Suppressor macrophage treated with lipopolysaccharide for 1 hour (primary cell): ENCODE measurements around the gene MCM7.

Experiments
- DNase-seq, 3 donors: peaks; one replicate each; pipeline ENCODE4 v3.0.0-alpha.2; 2020 to 2022

MCM7 gene

DNA sequence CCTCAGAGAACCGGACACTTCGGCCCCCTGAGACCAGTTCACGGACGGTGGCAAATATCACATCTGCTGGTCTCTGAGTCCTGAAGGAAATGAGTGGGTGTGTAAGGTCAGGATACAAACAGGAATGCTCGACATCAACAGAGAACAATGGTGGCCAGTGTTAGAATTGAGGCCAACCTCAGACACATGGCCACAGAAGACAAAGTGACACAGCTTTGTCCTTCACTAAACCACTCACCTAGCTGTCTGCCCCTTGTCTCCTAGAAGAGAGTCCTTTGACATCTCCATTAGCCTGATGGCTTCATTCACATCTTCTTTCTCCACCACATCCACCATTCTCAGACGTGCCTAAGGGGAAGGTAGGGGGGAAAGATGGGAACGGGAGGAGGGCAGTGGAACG, 8.1 kb downstream of the MCM7 start:
- no peak for DNase-seq

DNA sequence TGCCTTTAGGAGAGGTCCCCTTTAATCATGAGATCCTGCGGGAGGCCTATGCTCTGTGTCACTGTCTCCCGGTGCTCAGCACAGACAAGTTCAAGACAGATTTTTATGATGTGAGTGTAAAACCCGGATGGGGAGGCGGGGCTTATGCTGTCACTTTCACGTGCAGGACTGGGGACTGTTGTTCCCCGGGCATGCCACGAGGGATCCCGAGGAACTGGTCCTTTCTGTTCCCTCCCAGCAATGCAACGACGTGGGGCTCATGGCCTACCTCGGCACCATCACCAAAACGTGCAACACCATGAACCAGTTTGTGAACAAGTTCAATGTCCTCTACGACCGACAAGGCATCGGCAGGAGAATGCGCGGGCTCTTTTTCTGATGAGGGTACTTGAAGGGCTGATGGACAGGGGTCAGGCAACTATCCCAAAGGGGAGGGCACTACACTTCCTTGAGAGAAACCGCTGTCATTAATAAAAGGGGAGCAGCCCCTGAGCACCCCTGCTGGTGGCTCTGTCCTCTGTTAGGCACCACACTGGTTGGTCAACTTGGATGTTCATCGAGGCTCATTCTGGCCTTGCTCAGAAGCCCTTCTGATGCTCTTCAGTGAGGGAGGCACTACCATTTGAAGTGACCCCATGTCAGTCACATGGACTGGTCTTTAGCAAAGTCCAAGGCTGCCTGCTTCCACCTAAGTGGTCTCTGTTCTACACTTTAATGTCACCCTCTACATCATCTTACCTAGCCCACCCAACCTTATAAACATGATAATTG, 9.6 kb downstream of the MCM7 start:
- no peak for DNase-seq

DNA sequence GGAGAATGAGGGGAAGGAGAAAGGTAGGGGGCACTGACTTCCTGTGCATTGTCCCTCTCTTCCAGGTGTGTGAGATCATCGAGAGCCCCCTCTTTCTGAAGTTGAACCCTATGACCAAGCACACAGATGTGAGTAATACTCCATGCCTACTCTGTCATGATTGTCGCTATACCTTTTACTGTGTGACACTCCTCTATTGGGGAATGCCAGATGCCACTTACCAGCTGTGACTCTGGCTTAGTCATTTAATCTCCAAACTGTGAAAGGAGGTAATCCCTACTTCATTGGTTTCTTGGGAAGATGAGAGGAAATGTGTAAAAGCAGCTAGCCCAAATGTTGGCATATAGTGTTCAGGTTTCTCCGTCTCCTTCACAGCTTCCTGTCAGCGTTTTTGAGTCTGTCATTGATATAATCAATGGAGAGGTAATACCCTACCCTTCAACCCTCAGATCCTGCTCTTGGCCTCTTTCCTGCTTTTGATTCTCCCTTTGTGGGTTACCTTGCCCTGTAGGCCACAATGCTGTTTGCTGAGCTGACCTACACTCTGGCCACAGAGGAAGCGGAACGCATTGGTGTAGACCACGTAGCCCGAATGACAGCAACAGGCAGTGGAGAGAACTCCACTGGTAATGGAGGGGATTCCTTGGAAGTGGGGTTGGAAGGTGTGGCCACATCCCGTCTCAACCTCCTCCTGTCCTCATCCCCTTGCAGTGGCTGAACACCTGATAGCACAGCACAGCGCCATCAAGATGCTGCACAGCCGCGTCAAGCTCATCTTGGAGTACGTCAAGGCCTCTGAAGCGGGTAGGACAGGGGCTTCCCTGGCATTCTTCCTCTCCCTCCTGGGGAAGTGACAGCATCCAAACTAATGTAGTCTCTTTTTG, 10.4 kb downstream of the MCM7 start:
- no peak for DNase-seq

DNA sequence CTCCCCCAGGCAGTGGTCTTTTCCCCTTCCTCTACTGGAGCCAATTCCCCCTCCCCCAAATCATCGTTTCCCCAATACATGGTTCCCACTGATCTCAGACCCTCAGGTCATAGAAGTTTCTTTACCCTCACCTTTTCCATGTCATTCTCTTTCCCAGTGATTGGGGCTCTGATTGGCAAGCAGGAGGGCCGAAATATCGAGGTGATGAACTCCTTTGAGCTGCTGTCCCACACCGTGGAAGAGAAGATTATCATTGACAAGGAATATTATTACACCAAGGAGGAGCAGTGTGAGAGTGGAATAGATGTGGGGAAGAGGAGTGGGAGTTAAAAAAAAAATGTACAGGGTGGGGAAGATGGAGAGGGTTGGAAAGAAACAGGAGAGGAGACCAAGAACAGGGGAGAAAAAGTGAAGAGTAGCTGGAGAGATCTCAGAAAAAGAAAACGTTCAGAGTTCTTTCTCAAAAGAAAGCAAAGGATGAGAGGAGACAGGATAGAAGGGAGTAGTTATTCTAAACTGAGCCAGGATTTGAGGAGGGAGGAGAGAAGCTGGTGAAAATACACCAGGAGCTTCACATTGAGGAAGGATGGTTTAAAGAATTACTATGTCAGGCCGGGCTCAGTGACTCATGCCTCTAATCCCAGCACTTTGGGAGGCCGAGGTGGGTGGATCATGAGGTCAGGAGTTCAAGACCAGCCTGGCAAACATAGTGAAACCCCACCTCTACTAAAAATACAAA, 11.6 kb downstream of the MCM7 start:
- peak; percentile 14 to 27 (median 19) for DNase-seq

DNA sequence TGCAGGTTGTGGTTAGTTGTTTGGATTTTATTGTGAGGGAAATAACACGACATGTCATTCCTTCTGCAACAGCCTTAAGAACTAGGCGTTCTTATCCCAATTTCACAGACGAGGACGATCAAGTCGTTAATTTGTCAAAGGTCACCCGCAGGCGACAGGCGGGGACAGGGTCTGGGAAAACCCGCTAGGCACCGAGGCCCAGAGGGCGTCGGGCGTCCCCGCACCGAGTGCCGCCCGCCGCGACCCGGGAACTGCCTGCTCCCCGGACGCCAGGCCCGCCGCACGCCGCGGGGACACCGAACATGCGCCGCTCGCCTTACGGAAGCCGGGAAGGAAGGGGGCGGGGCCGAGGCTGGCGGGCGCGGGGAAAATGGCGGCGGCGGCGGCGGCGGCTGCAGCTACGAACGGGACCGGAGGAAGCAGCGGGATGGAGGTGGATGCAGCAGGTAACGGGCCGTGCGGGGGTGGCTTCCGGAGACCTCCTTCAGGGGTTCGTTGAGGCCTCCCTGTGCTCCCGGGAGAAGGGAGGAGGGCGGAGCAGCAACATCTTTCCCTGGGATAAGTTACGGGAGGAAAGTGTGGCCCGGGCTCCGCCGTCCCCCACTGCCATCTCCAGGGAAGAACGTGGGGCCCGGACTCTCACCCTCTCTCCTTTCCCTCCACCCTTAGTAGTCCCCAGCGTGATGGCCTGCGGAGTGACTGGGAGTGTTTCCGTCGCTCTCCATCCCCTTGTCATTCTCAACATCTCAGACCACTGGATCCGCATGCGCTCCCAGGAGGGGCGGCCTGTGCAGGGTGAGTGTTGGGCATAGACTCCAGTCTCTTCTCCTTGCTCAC, 12.4 kb downstream of the MCM7 start, which contains the start of gene COPS6:
Gene COPS6 (plus strand): TSS at position 349 of the 837 bp plus-strand sequence. CDS start 22 bp downstream, at position 371.
- DNase-seq = peak; percentile 80 to 95 (median 92)

DNA sequence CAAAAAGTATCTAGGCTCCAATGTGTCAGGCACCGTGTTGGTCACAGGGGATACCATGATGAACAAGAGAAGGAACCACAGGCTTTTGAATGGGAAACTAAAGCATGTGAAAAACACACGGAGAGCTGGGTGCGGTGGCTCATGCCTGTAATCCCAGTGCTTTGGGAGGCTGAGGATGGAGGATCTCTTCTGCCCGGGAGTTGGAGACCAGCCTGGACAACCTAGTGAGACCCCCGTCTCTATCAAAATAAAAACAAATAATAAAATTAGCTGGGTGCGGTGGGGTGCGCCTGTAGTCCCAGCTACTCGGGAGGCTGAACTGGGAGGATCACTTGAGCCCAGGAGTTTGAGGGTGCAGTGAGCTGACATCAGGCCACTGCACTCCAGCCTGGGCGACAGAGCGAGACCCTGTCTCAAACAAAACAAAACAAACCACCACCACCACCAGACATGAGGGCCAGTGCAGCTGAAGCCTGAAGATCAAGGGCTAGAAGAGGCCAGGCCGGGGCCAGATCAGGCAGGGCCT, 13.0 kb downstream of the MCM7 start:
- no peak for DNase-seq

DNA sequence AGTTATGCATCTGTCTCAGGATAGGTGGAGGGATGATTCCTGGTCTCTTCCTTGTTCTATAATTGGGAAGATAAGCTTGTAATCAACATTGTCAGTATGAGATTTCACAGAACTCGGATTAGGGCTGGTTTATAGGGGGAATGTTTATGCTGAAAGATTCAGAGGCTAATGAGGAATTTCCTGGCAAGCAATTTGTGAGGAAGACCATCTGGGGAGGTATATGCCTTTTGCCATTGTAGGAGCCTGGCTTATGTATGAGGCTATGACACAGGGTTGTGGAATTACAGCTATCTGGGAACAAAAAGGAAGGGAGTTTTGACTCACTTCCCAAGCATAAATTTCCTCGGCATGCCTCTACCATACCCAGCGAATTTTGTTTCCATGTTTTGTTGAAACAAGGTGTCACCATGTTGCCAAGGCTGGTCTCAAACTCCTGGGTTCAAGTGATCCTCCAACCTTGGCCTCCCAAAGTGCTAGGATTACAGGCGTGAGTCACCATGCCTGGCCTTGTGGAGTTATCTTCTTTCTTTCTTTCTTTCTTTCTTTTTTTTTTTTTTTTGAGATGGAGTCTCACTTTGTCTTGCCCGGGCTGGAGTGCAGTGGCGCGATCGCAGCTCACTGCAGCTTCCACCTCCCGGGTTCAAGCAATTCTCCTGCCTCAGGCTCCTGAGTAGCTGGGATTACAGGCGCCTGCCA, 14.0 kb downstream of the MCM7 start:
- no peak for DNase-seq

DNA sequence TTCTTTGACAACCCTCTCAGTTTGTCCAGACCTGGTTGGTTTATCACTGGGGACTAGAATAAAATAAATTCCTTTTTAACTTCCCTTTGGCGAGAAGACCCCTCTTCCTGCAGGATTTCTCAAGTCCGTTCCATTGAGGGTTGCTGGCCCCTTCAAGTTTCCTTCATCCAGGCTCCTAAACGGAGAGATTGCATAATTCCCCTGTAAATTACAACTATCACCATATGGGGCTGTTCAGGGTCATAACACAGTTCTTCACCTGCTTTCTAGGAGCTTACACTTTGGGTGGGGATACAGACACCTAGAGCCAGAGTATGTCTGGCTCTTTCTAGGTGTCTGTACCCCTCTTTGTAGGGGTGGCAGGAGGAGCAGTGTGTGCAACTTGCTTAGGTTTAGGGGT, 15.7 kb downstream of the MCM7 start:
- no peak for DNase-seq

DNA sequence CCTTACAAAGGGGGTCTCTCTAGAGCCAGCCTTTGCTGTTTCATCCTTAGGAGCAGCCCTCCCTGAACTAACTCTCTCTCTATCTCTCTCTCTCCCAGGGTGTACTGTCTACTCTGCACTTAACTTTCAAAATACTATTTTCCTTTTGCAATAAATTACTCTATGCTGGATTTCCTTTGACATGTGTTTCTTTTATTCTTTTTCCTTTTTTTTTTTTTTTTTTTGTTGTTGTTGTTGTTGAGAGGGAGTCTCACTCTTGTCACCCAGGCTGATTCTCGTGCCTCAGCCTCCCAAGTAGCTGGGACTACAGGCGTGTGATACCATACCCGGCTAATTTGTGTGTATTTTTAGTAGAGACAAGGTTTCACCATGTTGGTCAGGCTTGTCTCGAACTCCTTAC, 18.2 kb downstream of the MCM7 start:
- no peak for DNase-seq

DNA sequence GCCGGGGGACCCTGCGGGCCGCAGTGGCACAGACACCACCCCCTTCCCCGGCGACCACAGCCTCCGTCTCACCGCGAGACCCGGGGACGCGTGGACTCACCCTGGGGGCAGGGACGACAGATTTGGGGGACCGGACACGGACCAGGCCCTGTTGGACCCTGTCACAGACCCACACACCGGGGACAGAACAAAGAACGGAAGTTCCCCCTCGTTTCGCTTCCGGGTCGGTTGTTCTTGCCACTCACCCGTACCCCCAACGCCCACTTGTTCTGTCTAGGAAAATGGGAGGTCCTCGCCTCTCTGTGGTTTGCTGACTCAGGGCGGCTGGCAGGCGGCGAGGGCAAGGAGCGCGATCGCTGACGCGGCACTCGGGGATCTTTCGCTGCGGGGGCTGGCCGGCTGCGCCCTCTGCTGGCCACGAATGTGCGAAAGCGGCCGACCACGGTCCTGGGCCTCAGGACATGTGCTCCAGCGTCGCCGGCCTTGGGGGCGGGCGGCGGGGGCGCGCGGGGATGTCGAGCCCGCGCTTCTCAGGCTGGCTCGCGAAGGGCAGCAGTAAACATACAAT, 19.6 kb downstream of the MCM7 start, which contains the start of gene ZNF3:
Gene ZNF3 (minus strand): TSS at position 189 of the 568 bp plus-strand sequence. CDS start 4,366 bp downstream, outside the sequence.
- DNase-seq = peak; percentile 99 to 100 (median 99)

DNA sequence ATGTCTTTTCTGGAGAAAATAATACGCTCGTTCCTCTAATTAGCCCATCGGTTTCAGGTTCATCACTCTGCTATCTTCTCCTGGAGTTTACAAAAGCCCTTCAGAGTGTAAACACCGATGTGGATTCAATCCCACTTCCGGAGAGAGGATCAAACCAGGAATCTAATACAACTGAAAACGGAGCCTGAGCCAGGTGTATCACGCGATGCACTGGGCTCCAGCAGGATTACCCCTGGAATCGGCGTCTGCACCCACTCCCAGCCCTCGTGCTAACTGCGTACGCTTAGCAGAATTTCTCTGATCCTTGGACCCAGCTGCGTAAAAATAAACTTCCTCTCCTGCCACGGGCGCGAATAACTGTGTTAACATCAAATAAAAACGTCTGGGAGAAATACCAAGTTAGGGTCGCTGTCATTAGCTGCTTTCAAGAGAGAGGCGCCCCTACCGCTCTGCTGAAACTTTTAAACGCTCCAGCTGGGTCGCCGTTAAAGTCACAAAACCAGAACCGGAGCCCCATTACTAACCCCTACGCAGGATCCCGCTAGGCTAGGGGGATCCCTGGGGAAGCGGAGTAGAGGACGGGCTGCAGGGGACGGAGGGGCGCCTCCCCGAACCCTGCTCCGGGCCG, 20.2 kb downstream of the MCM7 start:
- peak in 2 of 3 donors; percentile 16 to 21 for DNase-seq

DNA sequence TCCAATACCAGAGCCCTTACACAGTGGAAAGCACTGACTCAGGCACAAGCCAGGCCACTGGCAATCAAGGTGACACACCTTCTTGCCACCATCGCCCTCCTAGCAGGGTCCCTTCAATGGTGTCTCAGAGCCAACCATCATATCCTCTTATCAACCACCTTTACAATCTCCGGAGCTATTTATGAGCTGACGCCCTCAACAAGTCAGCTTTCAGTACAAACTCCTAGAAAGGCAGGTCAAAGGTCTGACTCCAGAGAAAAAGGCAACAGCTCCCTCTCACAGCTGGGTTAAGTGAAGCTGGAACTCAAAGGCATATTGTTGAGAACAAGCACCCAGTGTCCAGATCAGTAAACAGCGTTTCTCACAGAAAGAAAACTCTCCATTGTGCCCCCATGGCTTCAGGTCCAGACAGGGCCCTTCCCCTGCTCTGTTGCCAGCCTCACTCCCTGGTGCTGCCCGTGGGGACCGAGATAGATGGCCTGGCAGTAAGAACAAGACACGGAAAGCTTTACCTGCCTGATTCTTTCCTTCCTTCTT, 22.1 kb downstream of the MCM7 start:
- DNase-seq = no peak

DNA sequence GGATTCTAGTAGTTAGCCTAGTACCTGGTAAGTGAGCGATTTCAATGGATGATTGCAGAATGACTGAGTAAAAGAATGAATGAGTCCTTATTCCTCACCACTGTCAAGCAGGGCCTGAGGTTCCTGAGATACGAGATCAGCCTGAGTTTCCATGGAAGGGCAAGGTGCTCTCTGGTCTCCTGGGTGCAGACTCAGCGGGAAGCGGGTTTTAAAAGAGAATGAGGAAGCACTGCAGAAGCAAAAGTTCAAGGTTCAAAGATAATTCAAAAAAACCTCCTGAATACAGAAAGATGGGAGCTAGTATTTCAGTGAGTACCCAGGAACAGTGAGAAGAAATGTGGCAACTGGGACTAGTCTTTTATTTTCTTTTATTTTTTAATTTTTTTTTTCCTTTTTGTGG, 24.0 kb downstream of the MCM7 start:
- no peak for DNase-seq

DNA sequence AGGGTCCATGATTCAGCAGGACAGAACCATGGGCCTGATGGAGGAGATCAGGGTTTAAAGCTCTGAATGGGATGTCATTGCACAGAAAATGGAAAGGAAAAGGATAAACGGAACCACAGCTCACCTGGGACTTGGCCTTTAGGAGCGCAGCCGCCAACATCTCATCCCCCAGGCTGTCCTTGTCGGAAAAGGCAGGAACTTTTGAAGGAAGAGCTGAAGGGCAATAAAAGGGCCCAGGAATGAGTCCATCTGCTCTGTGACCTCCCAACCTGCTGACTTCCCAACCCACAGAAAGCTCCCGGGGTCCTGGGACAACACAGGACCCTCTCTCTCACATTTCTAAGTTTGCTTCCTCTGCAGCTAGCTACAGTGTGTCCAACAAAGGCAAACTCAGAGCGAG, 25.8 kb downstream of the MCM7 start:
- DNase-seq = no peak

DNA sequence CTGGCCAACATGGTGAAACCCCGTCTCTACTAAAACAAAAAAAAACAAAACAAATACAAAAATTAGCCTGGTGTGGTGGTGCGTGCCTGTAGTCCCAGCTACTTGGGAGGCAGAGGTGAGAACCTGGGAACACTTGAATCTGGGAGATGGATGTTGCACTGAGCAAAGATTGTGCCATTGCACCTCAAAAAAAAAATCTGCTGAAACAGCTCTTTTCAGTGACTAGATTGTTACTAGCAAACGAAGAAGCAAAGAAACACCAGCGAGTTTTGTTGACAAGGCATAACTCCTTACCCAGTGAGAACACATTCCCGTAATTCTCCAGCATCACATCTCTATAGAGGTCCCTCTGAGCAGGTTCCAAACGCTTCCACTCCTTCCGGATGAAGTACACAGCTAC, 26.4 kb downstream of the MCM7 start:
- DNase-seq = no peak

DNA sequence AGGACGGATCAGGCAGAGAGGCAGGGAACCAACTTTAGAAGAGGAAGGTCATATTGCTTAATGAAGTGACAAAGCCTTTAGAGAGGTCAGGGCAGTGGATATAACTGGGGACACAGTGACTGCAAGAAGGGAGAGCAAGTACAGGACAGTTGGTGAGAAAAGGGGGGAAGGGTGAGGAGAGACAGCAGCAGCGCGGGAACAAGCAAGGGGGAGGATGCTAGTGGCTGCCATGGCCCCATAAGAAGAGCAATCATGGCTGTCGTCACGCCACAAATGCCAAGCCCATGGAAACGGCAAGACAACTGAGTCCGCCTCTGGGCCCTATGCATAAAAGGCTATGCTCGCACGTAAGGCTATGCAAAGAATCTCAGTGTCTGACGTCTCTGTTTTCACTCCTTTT, 28.7 kb downstream of the MCM7 start:
- no peak for DNase-seq

DNA sequence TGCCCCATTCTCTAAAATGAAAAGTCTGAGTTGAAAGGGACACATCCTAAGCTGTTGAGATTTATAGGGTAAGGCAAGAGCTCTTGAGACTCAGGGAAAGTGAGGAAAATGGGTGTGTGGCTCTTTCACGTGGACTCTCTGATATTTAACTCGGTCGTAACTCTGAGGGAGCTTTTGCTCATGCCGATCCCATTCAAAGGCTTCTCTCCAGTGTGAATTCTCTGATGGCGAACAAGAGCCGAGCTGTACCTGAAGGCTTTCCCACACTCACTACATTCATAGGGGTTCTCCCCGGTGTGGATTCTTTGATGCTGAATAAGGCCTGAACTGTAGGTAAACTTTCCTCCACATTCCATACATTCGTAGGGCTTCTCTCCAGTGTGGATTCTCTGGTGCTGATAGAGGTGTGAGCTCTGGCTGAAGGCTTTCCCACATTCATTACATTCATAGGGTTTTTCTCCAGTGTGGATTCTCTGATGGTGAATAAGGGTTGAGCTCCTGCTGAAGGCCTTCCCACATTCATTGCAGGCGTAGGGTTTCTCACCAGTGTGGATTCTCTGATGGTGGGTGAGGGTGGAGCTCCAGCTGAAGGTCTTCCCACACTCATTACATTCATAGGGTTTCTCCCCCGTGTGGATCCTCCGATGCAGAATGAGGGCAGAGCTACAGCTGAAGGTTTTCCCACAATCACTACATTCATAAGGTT, 30.0 kb downstream of the MCM7 start:
- no peak for DNase-seq

DNA sequence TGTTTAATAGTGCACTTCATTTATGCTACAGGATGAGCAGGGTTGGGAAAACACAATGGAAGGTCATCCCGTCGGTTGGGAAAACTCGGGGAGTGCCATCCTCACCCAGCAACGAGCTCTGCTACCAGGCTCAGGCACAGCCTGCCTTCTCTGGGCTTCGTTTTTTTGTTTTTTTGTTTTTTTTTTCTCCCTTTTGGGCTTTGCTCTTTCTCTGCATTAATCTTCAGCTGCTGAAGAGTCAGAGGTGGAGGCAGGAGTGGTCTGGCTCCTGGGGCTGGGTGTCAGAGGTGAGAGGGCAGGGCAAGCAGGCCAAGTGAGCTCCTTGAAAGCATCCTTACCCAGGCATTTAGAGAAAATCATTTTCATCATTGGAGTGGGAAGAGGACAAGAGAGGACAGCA, 31.2 kb downstream of the MCM7 start:
- no peak for DNase-seq

DNA sequence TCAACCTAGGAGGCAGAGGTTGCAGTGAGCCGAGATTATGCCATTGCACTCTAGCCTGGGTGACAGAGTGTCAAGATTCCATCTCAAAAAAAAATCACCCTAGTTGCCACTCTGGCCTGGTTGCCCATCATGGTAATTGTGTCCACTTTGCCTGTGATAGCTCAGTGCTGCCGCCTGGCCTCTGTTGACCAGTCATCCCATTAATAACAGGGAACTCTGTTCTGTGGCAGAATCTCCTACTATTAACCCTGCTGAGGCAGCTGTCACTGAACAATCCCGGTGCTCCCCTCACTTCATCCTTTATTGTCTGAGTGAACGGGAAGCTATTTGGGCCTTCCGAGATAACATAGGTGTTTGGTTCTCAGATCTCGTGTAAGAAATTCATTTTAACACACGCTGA, 34.2 kb downstream of the MCM7 start:
- DNase-seq = no peak
